ENCODE measurements around the gene TMEM31. TPM values are rescaled to one million over a fixed set of nuclear protein-coding genes. Genes with fewer than 3 reads are reported as not detected.

Gene TMEM31
- polyA plus RNA-seq, 3 donors, result not detected

- peaks cover 0 to 4% (median 0%) of the 10 kb centered on the region in 7 donors for H3K9me3 Mint-ChIP-seq
- H3K27ac Mint-ChIP-seq, result no peak overlapping the region
- H3K36me3 Mint-ChIP-seq, result no peaks in the 10 kb centered on the region
- no peak overlapping the region for H3K4me2 ChIP-seq (replicated peaks; ENCODE audit: extremely low read depth, low read length, poor library complexity, severe bottlenecking)
- no peak overlapping the region for H3K4me3 ChIP-seq (replicated peaks in 1 of 3; ENCODE audit: low read depth in 2 of 3, low read length in 3 of 3)
- TF ChIP-seq CTCF (IDR thresholded peaks at IDR 0.05), result no peak
- intact Hi-C loops (cut with micrococcal nuclease), result no loop called here
- peaks cover 0 to 6% (median 2%) of the 10 kb centered on the region in 3 donors for H3K27me3 Mint-ChIP-seq (ENCODE audit: low read depth in 3 of 3)
- H3K27me3 ChIP-seq (ENCODE audit: control insufficient read depth in 2 of 2, insufficient read depth in 2 of 2, low read length in 2 of 2), result no peaks in the 10 kb centered on the region
- H3K9ac ChIP-seq (ENCODE audit: insufficient read depth, low read length, poor library complexity, severe bottlenecking), result no peak overlapping the region
- no peaks in the 10 kb centered on the region for H4K20me1 ChIP-seq (ENCODE audit: insufficient read depth, low read length)
- no peaks in the 10 kb centered on the region for H3K4me1 ChIP-seq (ENCODE audit: control insufficient read depth in 1 of 2, insufficient read depth in 2 of 2, low read length in 2 of 2)
- H3K4me3 Mint-ChIP-seq, result no peak overlapping the region
- no peak overlapping the region for H2AFZ ChIP-seq (ENCODE audit: insufficient read depth, low read depth, low read length, poor library complexity, severe bottlenecking)
- H3K4me1 Mint-ChIP-seq, result peaks cover 1% of the 10 kb centered on the region
- no peak for DNase-seq
- no peaks in the 10 kb centered on the region for H3K79me2 ChIP-seq (ENCODE audit: insufficient read depth, low read length)
- H3K36me3 ChIP-seq (replicated peaks in 1 of 2; ENCODE audit: control insufficient read depth in 1 of 2, insufficient read depth in 2 of 2, low read length in 2 of 2), result no peaks in the 10 kb centered on the region
- H3K9me3 ChIP-seq (replicated peaks in 1 of 2; ENCODE audit: control insufficient read depth in 1 of 2, insufficient read depth in 1 of 2, low read length in 2 of 2), result no peaks in the 10 kb centered on the region
- no peak overlapping the region for H3K27ac ChIP-seq (ENCODE audit: low read depth in 1 of 2, low read length in 2 of 2)
Measured at GRCh38 chrX:103737696-103738095, 27.0 kb downstream of the TMEM31 start.

- Mint-ChIP-seq H3K4me1 (no peaks in the 10 kb centered on the region), H3K27ac (no peak overlapping the region), H3K36me3 (no peaks in the 10 kb centered on the region), H3K27me3 (ENCODE audit: low read depth in 3 of 3) (peaks cover 0 to 11% (median 2%) of the 10 kb centered on the region in 3 donors), H3K9me3 (peaks cover 0 to 4% (median 0%) of the 10 kb centered on the region in 7 donors), H3K4me3 (no peak overlapping the region)
- intact Hi-C loops (cut with micrococcal nuclease), result no loop called here
- Histone ChIP-seq H3K9me3 (replicated peaks in 1 of 2; ENCODE audit: control insufficient read depth in 1 of 2, insufficient read depth in 1 of 2, low read length in 2 of 2) (no peaks in the 10 kb centered on the region), H3K27me3 (ENCODE audit: control insufficient read depth in 2 of 2, insufficient read depth in 2 of 2, low read length in 2 of 2) (no peaks in the 10 kb centered on the region), H4K20me1 (ENCODE audit: insufficient read depth, low read length) (no peaks in the 10 kb centered on the region), H3K27ac (ENCODE audit: low read depth in 1 of 2, low read length in 2 of 2) (no peak overlapping the region), H3K4me3 (replicated peaks in 1 of 3; ENCODE audit: low read depth in 2 of 3, low read length in 3 of 3) (no peak overlapping the region), H3K79me2 (ENCODE audit: insufficient read depth, low read length) (no peaks in the 10 kb centered on the region), H3K9ac (ENCODE audit: insufficient read depth, low read length, poor library complexity, severe bottlenecking) (no peak overlapping the region), H3K36me3 (replicated peaks in 1 of 2; ENCODE audit: control insufficient read depth in 1 of 2, insufficient read depth in 2 of 2, low read length in 2 of 2) (no peaks in the 10 kb centered on the region), H3K4me2 (replicated peaks; ENCODE audit: extremely low read depth, low read length, poor library complexity, severe bottlenecking) (no peak overlapping the region), H3K4me1 (ENCODE audit: control insufficient read depth in 1 of 2, insufficient read depth in 2 of 2, low read length in 2 of 2) (no peaks in the 10 kb centered on the region), H2AFZ (ENCODE audit: insufficient read depth, low read depth, low read length, poor library complexity, severe bottlenecking) (no peak overlapping the region)
- WGBS (ENCODE audit: insufficient coverage), result no CpG with 5 or more reads among the region's 1 CpG
- no peak for DNase-seq
- no peak for TF ChIP-seq CTCF (IDR thresholded peaks at IDR 0.05)
Measured at GRCh38 chrX:103739421-103739820, 28.7 kb downstream of the TMEM31 start.

All from CD14-positive monocyte (primary cell).